Nasal cavity respiratory epithelium epithelial cell of viscerocranial mucosa (primary cell): Measurements from ENCODE around the gene RNF40. TPM values are rescaled to one million over a fixed set of nuclear protein-coding genes. Genes with fewer than 3 reads are reported as not detected.

Experiments
- total RNA-seq: library from RNA; depleted of rRNA; stranded (reverse); fragments of >200 nt; gene quantifications from 2 replicates; pipeline ENCODE4 v1.2.3, GENCODE V29; 2014

The RNF40 gene
- 51.6 and 73.9 TPM in 2 replicates for total RNA-seq

GRCh38 chr16:30761928-30762902, at the start of gene RNF40, which contains the start of gene CFAP119:
Gene RNF40, plus strand, starts transcription at chr16:30762322. Its CDS starts 224 bp downstream, at chr16:30762546.
Gene CFAP119, minus strand, starts transcription at chr16:30762062. Its CDS starts 314 bp downstream, at chr16:30761748.

GRCh38 chr16:30747799-30748633, 14.1 kb upstream of the RNF40 start, which contains the start of gene PHKG2:
Gene PHKG2, plus strand, starts transcription at chr16:30748425. Its CDS starts 396 bp downstream, at chr16:30748821.

GRCh38 chr16:30786936-30787612, 25.0 kb downstream of the RNF40 start, which contains the start of gene ZNF629:
Gene ZNF629, minus strand, starts transcription at chr16:30787205. Its CDS starts 2,723 bp downstream, at chr16:30784482.

Other genes with a start within 250 kb of the RNF40 start
- gene ZNF768, start 235.8 kb upstream of the RNF40 start, total RNA-seq: 31.5 and 34.2 TPM in 2 replicates
- 5.7 and 6.8 TPM in 2 replicates for gene ZNF747, start 227.5 kb upstream of the RNF40 start, total RNA-seq
- 3.4 and 4.3 TPM in 2 replicates for gene ZNF764, start 203.9 kb upstream of the RNF40 start, total RNA-seq
- 4.8 and 5.5 TPM in 2 replicates for gene ZNF688, start 190.6 kb upstream of the RNF40 start, total RNA-seq
- 4.1 and 8.2 TPM in 2 replicates for gene ZNF785, start 176.6 kb upstream of the RNF40 start, total RNA-seq
- gene ZNF689, start 151.9 kb upstream of the RNF40 start, total RNA-seq: 3.1 and 4.7 TPM in 2 replicates
- gene PRR14, start 111.4 kb upstream of the RNF40 start, total RNA-seq: 7.9 and 10.5 TPM in 2 replicates
- 14.7 and 20.6 TPM in 2 replicates for gene FBRS, start 103.9 kb upstream of the RNF40 start, total RNA-seq
- gene SRCAP, start 63.2 kb upstream of the RNF40 start, total RNA-seq: 15.4 and 49.9 TPM in 2 replicates
- gene PHKG2, start 13.9 kb upstream of the RNF40 start, total RNA-seq: 12.0 and 15.7 TPM in 2 replicates
- gene CFAP119, start 260 bp upstream of the RNF40 start, total RNA-seq: 0.28 and 0.68 TPM in 2 replicates
- gene ZNF629, start 24.9 kb downstream of the RNF40 start, total RNA-seq: 6.2 and 12.6 TPM in 2 replicates
- gene BCL7C, start 131.8 kb downstream of the RNF40 start, total RNA-seq: 25.1 and 28.7 TPM in 2 replicates
- 0.68 and 1.2 TPM in 2 replicates for gene CTF1, start 134.3 kb downstream of the RNF40 start, total RNA-seq
- 17.4 and 21.7 TPM in 2 replicates for gene FBXL19, start 161.2 kb downstream of the RNF40 start, total RNA-seq
- 14.0 and 33.7 TPM in 2 replicates for gene ORAI3, start 186.7 kb downstream of the RNF40 start, total RNA-seq
- gene SETD1A, start 195.4 kb downstream of the RNF40 start, total RNA-seq: 1.4 and 6.9 TPM in 2 replicates
- 4.1 and 4.7 TPM in 2 replicates for gene HSD3B7, start 222.9 kb downstream of the RNF40 start, total RNA-seq
- under 0.01 and 0.07 TPM in 2 replicates for gene STX1B, start 248.3 kb downstream of the RNF40 start, total RNA-seq